NCI-H2029 (cell line): ENCODE results near the gene FAM200B.

Experiments used
- DNase-seq: peaks from one replicate; lab custom pipeline; 2025; lab: John Stamatoyannopoulos, UW

FAM200B gene

DNA sequence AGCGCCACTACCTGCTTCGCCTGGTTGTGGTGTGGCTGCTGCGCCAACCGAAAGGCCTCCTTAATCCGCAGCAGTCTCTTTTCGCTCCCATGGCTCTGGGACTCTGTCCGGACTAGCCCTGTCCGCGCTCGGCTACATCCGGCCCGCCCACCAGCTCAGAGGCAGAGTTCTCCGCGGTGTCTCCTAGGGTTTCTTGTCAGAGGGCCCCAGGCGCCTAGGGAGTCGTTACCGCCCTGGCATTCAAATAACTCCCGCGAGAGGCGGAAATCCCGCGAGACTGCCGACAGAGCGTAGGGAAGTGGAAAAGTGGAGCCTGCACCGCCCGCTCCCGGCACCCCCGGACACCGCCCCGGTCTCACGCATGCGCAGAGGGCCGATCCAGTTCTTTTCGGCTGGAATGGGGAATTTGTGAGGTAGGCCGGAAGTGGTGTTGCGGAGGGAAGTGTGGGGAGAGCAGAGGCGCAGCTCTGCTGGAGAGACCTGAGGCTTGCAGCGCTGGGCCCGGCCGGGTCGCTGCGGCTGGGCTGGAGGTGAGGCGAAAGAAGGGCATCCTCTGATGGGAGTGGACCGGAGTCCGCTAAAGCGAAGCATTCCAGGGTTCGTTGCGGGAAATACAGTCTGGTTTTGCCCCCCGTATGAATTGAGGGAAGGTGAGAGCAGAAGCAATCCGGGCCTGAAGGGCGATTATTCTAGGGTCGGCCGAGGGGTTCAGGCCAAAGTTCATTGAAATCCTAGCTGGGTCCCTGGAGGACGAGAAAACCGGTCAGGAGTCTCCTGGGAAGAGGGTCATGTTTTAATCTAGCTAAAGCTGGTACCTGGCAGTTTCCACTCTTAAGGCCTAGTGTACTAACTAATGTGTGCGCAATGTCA, at the start of gene FAM200B:
TSS of gene FAM200B (plus strand) at position 456 of the 870 bp plus-strand sequence. CDS start 5,151 bp downstream, outside the sequence.
- DNase-seq = peak; percentile 96

DNA sequence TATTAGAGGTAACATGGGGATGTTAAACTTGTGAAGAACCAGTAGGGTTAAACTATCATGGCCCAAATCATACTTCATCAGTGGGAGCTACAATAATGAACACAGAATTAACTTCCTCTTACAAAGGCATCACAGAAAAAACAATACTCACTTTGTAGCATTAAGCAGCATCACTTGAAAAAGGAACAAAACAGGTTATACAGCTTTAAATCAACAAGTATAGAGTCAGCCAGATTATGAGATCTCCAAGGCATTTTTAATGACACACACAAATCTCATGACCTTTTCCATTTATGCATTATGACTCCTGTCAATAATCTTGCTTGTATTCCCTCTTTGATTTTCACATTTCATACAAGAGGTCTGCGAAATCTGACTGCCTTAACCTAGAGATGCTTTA, 44.8 kb upstream of the FAM200B start:
- DNase-seq = peak; percentile 24

DNA sequence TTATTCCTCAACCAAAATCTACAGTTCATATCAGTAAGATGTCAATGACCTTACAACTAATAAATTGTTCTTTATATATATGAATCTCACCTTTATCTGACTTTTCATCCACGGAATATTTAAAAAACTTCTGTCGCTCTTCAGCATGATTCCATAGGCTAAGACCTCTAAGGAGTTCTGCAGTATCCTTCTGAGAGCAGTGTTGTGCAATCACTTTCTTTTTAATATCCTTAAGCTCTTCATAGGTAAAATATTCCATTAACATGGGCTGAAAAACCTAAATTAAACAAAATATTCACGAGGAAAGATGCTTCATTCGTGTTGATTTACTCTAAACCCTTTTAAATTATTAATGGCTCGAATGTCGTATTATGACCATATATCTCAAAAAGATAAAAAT, 43.2 kb upstream of the FAM200B start:
- no peak for DNase-seq

DNA sequence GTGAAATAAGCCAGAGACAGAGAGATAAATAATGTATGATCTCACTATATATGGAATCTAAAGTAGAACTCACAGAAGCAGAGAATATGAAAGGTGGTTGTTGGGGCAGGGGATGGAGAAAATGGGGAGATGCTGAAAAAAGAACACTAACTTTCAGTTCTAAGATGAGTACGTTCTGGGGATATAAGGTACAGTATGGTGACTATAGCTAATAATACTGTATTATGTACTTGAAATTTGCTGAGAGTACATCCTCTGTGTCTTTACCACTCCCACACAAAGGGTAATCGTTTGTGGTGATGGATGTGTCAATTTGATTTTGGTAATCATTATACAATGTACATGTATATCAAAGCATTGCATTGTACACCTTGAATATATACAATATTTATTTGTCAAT, 33.0 kb upstream of the FAM200B start:
- no peak for DNase-seq

DNA sequence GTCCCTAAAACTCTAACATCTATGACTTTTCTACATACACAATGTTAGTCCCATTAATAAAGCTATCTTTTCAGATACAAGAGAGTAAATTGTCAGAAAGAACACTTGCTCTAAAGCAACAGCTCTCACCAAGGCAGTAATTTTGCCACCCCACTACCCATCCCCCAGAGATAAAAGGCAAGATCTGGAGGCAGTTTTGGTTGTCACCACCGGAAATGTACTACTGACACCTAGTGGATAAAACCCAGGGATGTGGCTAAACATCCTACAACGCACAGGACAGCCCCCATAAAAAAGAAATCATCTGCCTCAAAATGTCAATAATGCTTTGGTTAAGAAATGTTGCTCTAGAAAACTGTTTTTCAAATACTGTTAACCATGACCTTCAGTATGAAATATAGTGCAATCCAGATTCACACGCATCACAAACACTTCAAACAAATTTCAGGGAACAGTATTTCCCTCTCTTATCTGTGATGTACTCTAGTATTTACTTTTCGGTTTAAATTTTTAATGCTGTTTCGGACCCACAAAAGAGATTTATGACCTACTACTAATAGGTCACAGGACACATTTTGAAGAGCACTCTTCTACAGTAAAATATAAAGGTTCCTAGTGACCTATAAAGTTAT, 31.6 kb upstream of the FAM200B start:
- DNase-seq = peak; percentile 39

DNA sequence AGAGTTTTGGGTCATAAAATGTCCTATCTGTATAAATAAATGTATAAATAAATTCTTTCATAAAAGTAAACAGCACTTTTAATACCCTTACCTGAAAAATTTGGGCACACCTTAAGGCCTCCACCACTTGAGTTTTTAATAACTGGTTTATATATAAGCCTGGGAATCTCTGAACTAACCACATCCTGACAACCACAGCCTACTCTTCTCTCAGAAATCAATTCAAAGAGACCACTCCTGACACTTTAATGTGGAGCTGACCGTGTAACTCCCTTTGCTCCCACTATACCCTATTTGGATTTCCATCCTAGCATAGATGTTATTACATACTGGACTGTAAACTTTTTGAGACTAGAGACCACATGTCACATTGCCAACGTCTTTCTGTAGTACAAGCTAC, 30.0 kb upstream of the FAM200B start:
- no peak for DNase-seq

DNA sequence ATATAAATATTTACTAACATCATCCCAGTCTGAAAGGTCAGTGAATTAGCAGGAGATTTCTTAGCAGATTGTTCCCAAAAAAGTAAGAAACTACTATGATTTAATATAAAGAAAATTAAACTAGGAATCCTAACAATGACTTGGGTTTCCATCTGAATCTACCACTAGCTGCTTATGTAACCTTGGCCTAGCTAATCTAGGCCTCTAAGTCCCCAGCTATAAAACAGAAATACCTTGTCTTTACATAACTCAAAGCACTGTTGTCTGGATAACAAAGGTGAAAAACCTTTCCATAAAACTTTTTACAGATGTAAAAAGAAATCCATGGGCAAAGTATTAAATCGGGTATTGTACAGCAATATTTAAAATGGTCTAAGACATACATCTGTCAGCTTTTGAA, 29.4 kb upstream of the FAM200B start:
- no peak for DNase-seq

DNA sequence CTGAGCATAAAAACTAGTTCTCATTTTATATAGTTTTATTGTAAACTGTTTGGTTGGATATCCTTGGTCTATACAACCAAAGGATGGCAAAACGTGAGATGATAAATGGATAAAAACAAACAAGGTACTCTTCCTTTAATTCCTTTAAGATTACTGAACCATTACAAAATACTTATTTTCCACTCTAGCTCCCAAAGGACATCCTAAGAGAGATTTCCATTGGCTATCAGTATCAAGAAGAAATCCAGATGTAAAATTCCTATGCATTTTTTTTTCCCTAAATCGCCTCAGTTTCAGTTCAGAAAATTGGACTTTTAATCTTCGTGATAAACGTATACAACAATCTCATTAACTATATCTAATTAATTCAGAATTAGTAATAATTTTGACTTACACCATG, 28.8 kb upstream of the FAM200B start:
- DNase-seq = no peak

DNA sequence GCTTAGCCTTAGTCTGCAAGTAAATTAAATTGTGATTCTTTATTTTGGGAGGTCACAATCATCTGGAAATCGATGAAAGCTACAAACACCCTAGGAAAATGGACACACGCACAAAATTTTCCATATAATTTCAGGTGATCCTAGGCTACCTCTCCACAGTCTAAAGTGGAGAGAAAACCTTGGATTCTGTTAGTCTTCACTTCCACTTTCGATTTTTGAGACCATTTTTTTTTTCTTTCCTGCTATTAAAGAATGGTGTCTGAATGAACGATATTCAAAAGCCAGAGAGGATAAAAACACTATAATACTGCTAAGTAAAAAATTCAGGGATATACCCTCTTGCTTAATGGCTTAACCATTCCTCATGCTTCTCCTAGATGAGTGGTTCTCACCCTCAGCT, 28.2 kb upstream of the FAM200B start:
- DNase-seq = no peak

DNA sequence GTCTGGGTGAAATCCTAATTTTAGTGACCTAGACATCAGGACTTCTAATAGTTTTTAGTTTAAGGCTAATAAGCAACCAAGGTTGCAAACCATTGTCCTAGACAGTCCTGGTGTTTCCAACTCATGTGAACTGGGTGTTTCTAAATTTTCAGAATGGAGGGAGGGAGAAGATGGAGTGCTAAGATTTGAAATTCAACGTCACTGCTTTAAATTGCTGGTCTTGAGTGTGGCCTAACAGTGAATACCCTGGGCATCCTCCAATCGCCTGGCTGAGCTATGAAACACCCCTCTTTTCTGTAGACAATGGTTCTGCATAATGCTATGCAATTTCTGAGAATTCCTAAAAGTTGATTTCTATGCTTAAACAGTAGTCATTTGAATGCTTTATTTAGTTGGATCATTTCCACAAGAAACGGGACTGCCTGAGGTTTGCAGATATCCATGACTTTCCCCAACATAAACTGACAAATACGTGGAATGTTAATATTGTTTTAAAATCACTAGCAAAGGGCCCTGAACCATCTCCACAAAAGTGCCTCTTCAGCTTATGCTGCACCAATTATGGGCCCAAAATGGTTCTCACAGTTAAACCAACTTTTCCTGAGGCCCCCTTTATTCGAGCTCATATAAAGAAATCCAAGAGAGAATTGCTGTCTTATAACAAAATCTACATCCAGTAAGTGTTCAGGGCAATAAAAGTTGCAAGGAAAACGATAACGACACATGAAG, 27.6 kb upstream of the FAM200B start:
- no peak for DNase-seq

DNA sequence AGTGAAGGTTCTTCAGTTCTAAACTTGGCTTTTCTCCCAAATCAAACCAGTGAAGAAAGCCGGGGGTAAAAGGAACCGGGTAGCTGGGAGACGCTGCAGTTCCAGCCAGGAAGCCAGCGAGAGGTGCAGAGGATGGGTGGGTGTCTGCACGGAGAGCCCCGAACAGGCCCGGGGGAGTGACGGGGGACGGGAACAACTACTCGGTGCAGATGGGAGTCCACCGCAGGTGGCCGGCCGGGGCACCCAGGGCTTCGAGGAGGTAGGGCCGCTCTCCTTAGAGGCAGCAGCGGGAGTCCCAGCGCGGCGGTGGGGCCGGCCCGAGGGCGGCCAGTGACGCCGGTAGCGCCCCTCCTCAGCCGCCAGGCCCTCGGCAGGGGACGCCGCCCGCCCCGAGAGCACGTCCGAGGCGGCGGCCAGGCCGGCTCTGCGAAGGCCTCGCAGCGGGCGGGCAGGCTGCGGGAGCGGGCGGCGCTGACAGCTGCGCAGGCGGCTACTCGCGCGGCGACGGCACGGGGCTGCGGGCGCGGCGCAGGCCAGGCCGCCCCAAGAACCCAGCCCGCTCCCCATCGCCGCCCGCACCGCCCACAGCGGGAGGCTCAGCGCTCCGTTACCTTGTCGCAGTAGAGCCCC, 26.9 kb upstream of the FAM200B start:
- DNase-seq = no peak

DNA sequence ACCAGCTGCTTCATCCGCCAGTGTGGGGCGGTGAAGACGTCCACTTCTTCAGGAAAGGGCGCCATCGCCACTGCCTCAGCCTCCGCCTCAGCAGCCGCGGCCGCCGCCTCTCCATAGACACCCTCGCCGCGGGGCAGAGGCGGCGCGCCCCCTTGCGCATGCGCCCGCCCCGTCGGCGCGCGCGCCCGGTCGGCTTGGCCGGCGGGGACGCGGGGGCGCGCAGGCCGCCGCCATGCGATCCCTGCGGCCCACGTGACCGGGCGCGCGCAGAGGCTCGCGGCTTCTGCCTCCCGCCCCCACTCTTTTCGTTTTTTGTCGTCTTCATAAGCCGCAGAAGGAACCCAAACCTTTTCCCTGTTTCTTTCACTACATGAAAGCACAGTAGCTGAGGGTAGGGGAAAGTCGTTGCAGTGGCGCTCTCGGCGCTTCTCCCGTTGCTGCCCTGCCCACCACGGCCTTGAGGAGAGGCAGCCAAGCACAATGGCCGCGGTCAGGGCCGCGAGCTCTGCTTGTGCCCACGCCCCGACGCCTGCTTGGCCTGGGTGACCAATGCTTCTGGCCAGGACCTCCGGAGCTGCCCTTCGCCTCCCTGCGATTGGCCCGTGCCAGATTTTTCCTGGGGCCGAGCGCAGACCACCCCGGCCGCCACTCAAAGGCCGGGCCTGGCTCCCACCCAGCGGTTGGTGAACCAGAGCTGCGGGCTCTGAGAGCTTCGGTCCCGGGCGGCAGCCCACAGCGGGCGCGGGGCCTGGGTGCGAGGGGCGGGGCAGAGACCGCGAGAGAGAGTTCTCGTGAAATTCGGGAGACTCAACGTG, 26.2 kb upstream of the FAM200B start, which contains the start of gene FBXL5:
TSS of gene FBXL5 (minus strand) at position 135 of the 815 bp plus-strand sequence. CDS start at position 65, 70 bp downstream.
- DNase-seq = peak; percentile 71

DNA sequence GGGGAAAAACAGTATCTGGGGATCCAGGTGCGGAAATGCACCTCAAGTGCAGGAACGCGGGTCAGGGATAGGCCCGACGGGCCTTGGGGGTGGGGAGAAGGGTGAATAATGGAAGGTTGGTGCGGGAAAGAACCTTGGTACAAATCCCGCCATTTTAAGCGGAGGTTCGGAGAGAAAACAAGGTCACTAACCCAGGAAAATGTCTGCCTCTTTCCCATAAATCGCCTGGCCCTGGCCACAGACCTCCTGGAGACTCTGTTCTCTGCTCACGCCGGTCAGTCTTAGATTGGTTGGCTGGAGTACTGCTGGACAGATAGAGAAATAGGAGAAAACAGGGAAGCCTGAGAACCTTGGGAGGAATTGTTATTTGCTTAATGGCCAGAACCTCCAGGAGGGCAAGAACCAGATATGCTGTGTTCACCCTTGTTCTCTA, 25.6 kb upstream of the FAM200B start:
- DNase-seq = peak; percentile 77

DNA sequence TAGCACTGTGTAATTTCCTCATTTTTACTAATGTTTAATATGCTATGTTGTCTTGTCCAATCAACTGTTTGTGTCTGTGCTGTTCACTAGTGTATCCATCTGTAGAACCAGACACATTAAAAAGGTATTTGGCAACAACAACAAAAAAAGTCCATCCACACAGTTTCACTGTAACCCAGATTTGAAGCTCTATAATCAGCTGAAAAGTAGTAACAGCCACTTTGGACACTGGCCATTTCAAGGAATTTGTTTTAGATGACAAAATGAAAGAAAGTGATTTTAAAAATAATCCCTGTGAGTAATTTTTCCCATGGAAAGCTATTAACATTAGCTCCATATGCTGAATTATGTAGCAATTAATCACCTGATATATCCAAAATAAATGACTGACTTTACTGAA, 24.3 kb upstream of the FAM200B start:
- no peak for DNase-seq

DNA sequence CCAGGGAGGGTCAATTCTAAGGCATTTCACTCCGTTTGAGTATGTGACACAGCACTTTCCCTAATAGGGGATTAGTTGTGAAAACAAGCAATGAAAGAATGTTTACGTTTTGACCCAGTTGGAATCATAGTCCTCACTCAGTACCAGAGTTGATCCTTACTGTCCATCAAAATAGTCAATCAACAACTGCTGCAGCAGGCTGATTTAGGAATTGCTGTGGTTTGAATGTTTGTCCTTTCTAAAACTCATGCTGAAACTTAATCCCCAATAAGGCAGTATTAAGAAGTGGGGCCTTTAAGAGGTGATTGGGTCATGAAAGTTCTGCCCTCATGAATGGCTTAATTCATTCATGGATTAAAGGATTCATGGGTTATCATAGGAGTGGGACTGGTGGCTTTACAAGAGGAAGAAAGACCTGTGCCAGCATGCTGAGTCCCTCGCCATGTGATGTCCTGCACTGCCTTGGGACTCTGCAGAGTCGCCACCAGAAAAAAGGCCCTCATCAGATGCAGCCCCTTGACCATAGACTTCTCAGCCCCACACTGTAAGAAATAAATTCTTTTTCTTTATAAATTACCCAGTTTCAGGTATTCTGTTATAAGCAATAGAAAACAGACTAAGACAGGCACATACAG, 23.4 kb upstream of the FAM200B start:
- DNase-seq = no peak

DNA sequence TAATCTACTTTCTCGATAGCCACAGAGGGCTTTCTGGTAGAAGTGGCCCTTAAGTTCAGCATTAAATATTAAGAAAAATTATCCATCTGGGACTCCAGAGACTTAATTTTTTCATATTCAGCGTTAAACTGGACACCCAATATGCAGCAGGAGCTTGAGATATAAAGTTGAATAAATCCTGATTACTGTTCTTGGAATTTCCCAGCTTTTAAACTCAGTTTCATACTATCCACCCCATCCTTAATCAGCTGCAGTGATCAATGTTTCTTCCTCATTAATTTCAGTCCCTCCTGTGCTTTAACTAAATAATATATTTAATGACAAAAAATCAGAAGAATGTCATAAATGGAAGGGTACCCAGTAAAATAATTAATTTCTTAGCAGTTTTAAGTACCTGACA, 22.8 kb upstream of the FAM200B start:
- no peak for DNase-seq

DNA sequence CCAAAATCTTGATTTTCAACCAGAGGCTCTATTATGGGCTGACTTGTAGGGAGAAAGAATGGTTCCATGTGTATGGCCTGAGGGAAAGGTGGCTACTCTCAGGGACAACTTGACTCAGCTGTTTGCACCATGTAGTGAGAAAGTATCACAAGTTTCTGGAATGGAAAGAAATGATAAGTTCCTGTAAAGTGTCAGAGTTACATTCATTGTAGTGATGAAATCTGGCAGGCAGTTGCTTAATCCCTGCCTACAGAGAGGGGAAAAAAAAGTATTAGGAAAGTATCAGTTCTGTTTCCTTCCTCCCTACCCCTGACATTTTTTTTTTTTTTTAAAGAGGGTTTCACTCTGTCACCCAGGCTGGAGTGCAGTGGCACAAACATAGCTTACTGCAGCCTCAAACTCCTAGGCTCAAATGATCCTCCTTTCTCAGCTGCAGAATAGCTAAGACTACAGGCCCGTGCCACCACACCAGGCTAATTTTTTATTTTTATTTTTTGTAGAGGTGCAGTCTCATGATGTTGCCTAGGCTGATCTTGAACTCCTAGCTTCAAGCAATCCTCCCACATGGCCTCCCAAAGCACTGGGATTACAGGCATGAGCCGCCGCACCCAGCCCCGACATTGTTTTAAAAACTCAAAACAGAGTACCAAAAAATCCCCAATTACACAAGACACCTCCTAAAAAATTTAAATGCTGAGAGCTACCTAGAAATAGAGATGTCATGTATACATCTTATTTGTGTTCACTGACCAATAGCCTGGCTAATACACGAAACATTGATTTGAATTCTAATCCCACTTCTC, 21.7 kb upstream of the FAM200B start:
- no peak for DNase-seq

DNA sequence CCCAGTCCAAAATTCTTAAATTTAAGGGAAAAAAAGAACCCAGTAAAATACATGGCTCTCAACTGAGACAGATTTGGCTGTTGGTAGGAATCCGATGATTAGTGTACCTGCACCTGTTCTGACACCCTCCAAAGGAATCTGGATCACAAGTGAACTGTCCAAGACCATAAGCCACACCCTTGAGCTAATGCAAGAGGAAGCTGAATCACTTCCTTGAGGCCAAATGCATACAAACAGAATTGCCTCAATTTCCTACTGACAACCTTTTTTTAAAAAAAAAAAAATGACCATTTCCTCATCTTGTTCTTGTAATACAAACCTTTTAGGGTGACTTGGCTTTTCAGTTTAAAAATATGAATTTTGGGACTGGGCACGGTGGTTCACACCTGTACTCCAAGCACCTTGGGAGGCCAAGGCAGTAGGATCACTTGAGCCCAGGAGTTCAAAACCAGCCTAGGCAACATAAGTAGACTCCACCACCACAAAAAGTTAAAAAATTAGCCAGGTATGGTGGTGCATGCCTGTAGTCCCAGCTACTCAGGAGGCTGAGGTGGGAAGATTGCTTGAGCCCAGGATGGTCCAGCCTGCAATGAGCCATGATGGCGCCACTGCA, 15.8 kb upstream of the FAM200B start:
- no peak for DNase-seq

DNA sequence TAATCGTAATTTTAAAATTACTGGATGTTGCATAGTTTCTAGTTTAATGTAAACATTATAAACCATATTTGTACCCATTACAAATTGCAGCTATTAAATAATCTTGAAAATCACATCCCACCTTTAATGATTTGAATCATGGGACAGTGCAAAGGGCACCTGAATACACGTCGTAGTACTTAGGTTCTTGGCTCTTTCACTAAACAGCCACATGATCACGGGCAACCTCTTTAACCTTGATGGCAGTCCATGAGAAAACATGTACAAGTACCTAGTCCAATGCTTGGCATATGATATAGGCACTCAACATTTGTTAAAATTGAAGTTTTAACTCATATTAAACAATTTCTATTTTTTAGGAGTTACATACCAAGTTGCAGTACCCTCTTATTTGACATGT, 14.6 kb upstream of the FAM200B start:
- DNase-seq = no peak
